Mesenchymal stem cell (in vitro differentiated cells and primary cell): ENCODE data around the gene NAT9.

Experiments used
- DNase-seq: peaks from one replicate; pipeline ENCODE4 v3.0.0-alpha.2; 2013
- H2AFZ ChIP-seq: one replicate; pipeline ENCODE4 v1.6.1; 2013; ENCODE audit warnings: low read depth, mild to moderate bottlenecking, control low read depth, inconsistent platforms, low read length, moderate library complexity
- H2AK5ac ChIP-seq: 2 replicates; pipeline ENCODE4 v1.6.1; 2013; ENCODE audit warnings: low read length, moderate library complexity, mild to moderate bottlenecking, inconsistent platforms; ENCODE audit not compliant: severe bottlenecking
- H2BK120ac ChIP-seq: one replicate; pipeline ENCODE4 v1.6.1; 2013; ENCODE audit warnings: low read depth, mild to moderate bottlenecking, inconsistent platforms, low read length, moderate library complexity
- H2BK12ac ChIP-seq, 2 experiments: one replicate each; pipeline ENCODE4 v1.6.1; 2013; ENCODE audit warnings: inconsistent platforms in 2 of 2, low read length in 2 of 2, mild to moderate bottlenecking in 2 of 2, moderate library complexity in 2 of 2, control low read depth in 1 of 2
- H2BK15ac ChIP-seq: one replicate; pipeline ENCODE4 v1.6.1; 2013; ENCODE audit warnings: mild to moderate bottlenecking, low read depth, inconsistent platforms; ENCODE audit not compliant: poor library complexity, severe bottlenecking
- H2BK5ac ChIP-seq: 2 replicates; pipeline ENCODE4 v1.6.1; 2013; ENCODE audit warnings: low read depth, mild to moderate bottlenecking, low read length, control low read depth, inconsistent platforms; ENCODE audit not compliant: poor library complexity, severe bottlenecking
- H3K14ac ChIP-seq, 2 experiments: one replicate each; pipeline ENCODE4 v1.6.1; 2013; ENCODE audit warnings: inconsistent platforms in 2 of 2, low read length in 2 of 2, control low read depth in 1 of 2, mild to moderate bottlenecking in 1 of 2, moderate library complexity in 1 of 2
- H3K18ac ChIP-seq, 2 experiments: one replicate each; pipeline ENCODE4 v1.6.1; 2013; ENCODE audit warnings: inconsistent platforms in 2 of 2, low read length in 2 of 2, control low read depth in 1 of 2, low read depth in 1 of 2, mild to moderate bottlenecking in 1 of 2
- H3K23ac ChIP-seq, 2 experiments: one replicate each; pipeline ENCODE4 v1.6.1; 2013; ENCODE audit warnings: inconsistent platforms in 2 of 2, low read length in 2 of 2, mild to moderate bottlenecking in 2 of 2, moderate library complexity in 2 of 2, control low read depth in 1 of 2
- H3K27ac ChIP-seq: 2 replicates; pipeline ENCODE4 v1.5.1; 2013; ENCODE audit warnings: mild to moderate bottlenecking, moderate library complexity, low read length, control low read depth, inconsistent platforms; ENCODE audit not compliant: poor library complexity, severe bottlenecking
- H3K27me3 ChIP-seq, 2 experiments: 2 replicates each; pipeline versions ENCODE4 v1.6.1 to v1.7.0; 2013; ENCODE audit warnings: low read length in 2 of 2, mild to moderate bottlenecking in 2 of 2, moderate library complexity in 2 of 2, control low read depth in 1 of 2, inconsistent platforms in 1 of 2; ENCODE audit not compliant: control insufficient read depth in 1 of 2, insufficient read depth in 1 of 2
- H3K36me3 ChIP-seq, 2 experiments: 2 replicates each; pipeline versions ENCODE4 v1.6.1 to v1.7.0; 2013; ENCODE audit warnings: low read length in 2 of 2, control low read depth in 1 of 2, inconsistent platforms in 1 of 2, low read depth in 1 of 2, mild to moderate bottlenecking in 1 of 2; ENCODE audit not compliant: insufficient read depth in 2 of 2, control insufficient read depth in 1 of 2
- H3K4ac ChIP-seq, 2 experiments: one replicate each; pipeline ENCODE4 v1.6.1; 2013; ENCODE audit warnings: inconsistent platforms in 2 of 2, low read length in 2 of 2, mild to moderate bottlenecking in 2 of 2, moderate library complexity in 2 of 2, control low read depth in 1 of 2, low read depth in 1 of 2
- H3K4me1 ChIP-seq: 2 replicates; pipeline ENCODE4 v1.6.1; 2013; ENCODE audit warnings: low read depth, low read length, control low read depth; ENCODE audit not compliant: control insufficient read depth, insufficient read depth
- H3K4me2 ChIP-seq: 2 replicates; pipeline ENCODE4 v1.6.1; 2013; ENCODE audit warnings: low read length, mild to moderate bottlenecking, inconsistent platforms; ENCODE audit not compliant: poor library complexity, severe bottlenecking
- H3K4me3 ChIP-seq, 2 experiments: 2 replicates each; pipeline versions ENCODE4 v1.5.1 to v1.7.0; 2013; ENCODE audit warnings: low read length in 2 of 2, mild to moderate bottlenecking in 2 of 2, control low read depth in 1 of 2, low read depth in 1 of 2; ENCODE audit not compliant: insufficient read depth in 1 of 2
- H3K79me1 ChIP-seq: replicated peaks from 2 replicates; pipeline ENCODE4 v1.6.1; 2013; ENCODE audit warnings: mild to moderate bottlenecking, control low read depth, low read length, inconsistent platforms; ENCODE audit not compliant: poor library complexity, severe bottlenecking
- H3K9ac ChIP-seq: 2 replicates; pipeline ENCODE4 v1.7.0; 2013; ENCODE audit warnings: mild to moderate bottlenecking, low read length, moderate library complexity
- H3K9me3 ChIP-seq: 2 replicates; pipeline ENCODE4 v1.7.0; 2013; ENCODE audit warnings: mild to moderate bottlenecking, low read length; ENCODE audit not compliant: control insufficient read depth
- H4K8ac ChIP-seq: one replicate; pipeline ENCODE4 v1.6.1; 2013; ENCODE audit warnings: inconsistent platforms, mild to moderate bottlenecking, low read length, moderate library complexity
- H4K91ac ChIP-seq: one replicate; pipeline ENCODE4 v1.6.1; 2013; ENCODE audit warnings: mild to moderate bottlenecking, low read length, inconsistent platforms
- WGBS: methylation state at CpG from one replicate; pipeline ENCODE4 v1.1.7; 2013; ENCODE audit warnings: mixed read lengths; 5-methylcytosine and 5-hydroxymethylcytosine counted together

The NAT9 gene

GRCh38 chr17:74729368-74729767 lies 46.8 kb downstream of the NAT9 start:
- H3K23ac ChIP-seq = no peak overlapping the region
- no peaks in the 10 kb centered on the region for H3K4me1 ChIP-seq
- no peak overlapping the region for H2AK5ac ChIP-seq
- H3K18ac ChIP-seq = no peak overlapping the region
- H3K4me3 ChIP-seq = no peak overlapping the region
- no peaks in the 10 kb centered on the region for H3K36me3 ChIP-seq
- no peak overlapping the region for H2BK12ac ChIP-seq
- no peak overlapping the region for H2BK5ac ChIP-seq
- no peak for DNase-seq
- H2BK15ac ChIP-seq = no peak overlapping the region
- H3K4ac ChIP-seq = no peak overlapping the region
- H2BK120ac ChIP-seq = no peak overlapping the region
- no peak overlapping the region for H4K91ac ChIP-seq
- H3K27ac ChIP-seq = no peak overlapping the region
- H3K14ac ChIP-seq = no peak overlapping the region
- H3K79me1 ChIP-seq = no peaks in the 10 kb centered on the region
- no peaks in the 10 kb centered on the region for H3K9me3 ChIP-seq
- no peak overlapping the region for H3K4me2 ChIP-seq
- H2AFZ ChIP-seq = no peak overlapping the region
- no peak overlapping the region for H4K8ac ChIP-seq
- peaks cover 21 to 39% of the 10 kb centered on the region in 2 experiments for H3K27me3 ChIP-seq
- WGBS = 91% methylated on average over 5 of the region's 5 CpGs
- H3K9ac ChIP-seq = no peak overlapping the region

- no peaks in the 10 kb centered on the region for H3K9me3 ChIP-seq
- no peaks in the 10 kb centered on the region for H3K36me3 ChIP-seq
- H2BK5ac ChIP-seq = no peak overlapping the region
- no peak overlapping the region for H4K8ac ChIP-seq
- H2AFZ ChIP-seq = no peak overlapping the region
- no peak overlapping the region for H3K18ac ChIP-seq
- H3K14ac ChIP-seq = no peak overlapping the region
- no peak overlapping the region for H2BK12ac ChIP-seq
- H3K23ac ChIP-seq = no peak overlapping the region
- peaks cover 15 to 32% of the 10 kb centered on the region in 2 experiments for H3K27me3 ChIP-seq
- H2AK5ac ChIP-seq = no peak overlapping the region
- 74% methylated on average over 3 of the region's 3 CpGs for WGBS
- no peak overlapping the region for H3K4ac ChIP-seq
- no peaks in the 10 kb centered on the region for H3K4me1 ChIP-seq
- H3K4me3 ChIP-seq = no peak overlapping the region
- no peak for DNase-seq
- no peak overlapping the region for H2BK15ac ChIP-seq
- H4K91ac ChIP-seq = no peak overlapping the region
- no peaks in the 10 kb centered on the region for H3K79me1 ChIP-seq
- no peak overlapping the region for H3K4me2 ChIP-seq
- H3K27ac ChIP-seq = no peak overlapping the region
- no peak overlapping the region for H2BK120ac ChIP-seq
- H3K9ac ChIP-seq = no peak overlapping the region
These were observed 47.5 kb downstream of the NAT9 start for GRCh38 chr17:74728702-74729075.

- Histone ChIP-seq H3K4ac (no peak overlapping the region), H3K18ac (no peak overlapping the region), H3K4me1 (no peaks in the 10 kb centered on the region), H3K9me3 (no peaks in the 10 kb centered on the region), H2BK120ac (no peak overlapping the region), H3K27me3 (peaks cover 12 to 28% of the 10 kb centered on the region in 2 experiments), H3K14ac (no peak overlapping the region), H3K27ac (no peak overlapping the region), H2BK15ac (no peak overlapping the region), H2AK5ac (no peak overlapping the region), H4K91ac (no peak overlapping the region), H3K9ac (no peak overlapping the region), H2AFZ (no peak overlapping the region), H3K4me3 (no peak overlapping the region), H2BK5ac (no peak overlapping the region), H2BK12ac (no peak overlapping the region), H3K79me1 (no peaks in the 10 kb centered on the region), H4K8ac (no peak overlapping the region), H3K23ac (no peak overlapping the region), H3K4me2 (no peak overlapping the region), H3K36me3 (no peaks in the 10 kb centered on the region)
- WGBS = 94% methylated on average over 3 of the region's 3 CpGs
- DNase-seq = no peak
These were observed 48.0 kb downstream of the NAT9 start for GRCh38 chr17:74728033-74728701.

- H3K4me3 ChIP-seq = no peak overlapping the region
- no peak overlapping the region for H2AFZ ChIP-seq
- H3K4ac ChIP-seq = no peak overlapping the region
- H3K36me3 ChIP-seq = no peaks in the 10 kb centered on the region
- H2BK5ac ChIP-seq = no peak overlapping the region
- no peak overlapping the region for H3K14ac ChIP-seq
- H3K4me2 ChIP-seq = no peak overlapping the region
- H3K79me1 ChIP-seq = no peaks in the 10 kb centered on the region
- no peak overlapping the region for H3K27ac ChIP-seq
- H3K9me3 ChIP-seq = peaks cover 4% of the 10 kb centered on the region
- peaks cover 21 to 34% of the 10 kb centered on the region in 2 experiments for H3K27me3 ChIP-seq
- no peak overlapping the region for H2AK5ac ChIP-seq
- no peak overlapping the region for H3K18ac ChIP-seq
- DNase-seq = no peak
- no peak overlapping the region for H2BK120ac ChIP-seq
- no peak overlapping the region for H4K8ac ChIP-seq
- H3K23ac ChIP-seq = no peak overlapping the region
- no peak overlapping the region for H3K9ac ChIP-seq
- WGBS = 76% methylated on average over 2 of the region's 3 CpGs
- H2BK15ac ChIP-seq = no peak overlapping the region
- H3K4me1 ChIP-seq = no peaks in the 10 kb centered on the region
- H4K91ac ChIP-seq = no peak overlapping the region
- H2BK12ac ChIP-seq = no peak overlapping the region
These were observed 51.0 kb downstream of the NAT9 start for GRCh38 chr17:74725111-74725510.
